Endothelial cell of umbilical vein (primary cell): ENCODE data around the gene MORN5. TPM values are rescaled to one million over a fixed set of nuclear protein-coding genes. Genes with fewer than 3 reads are reported as not detected.

ENCODE experiments used
- BruUV-seq: library from RNA; stranded (reverse); fragments of 400-500 nt; replicated peaks from 2 replicates; lab custom pipeline; 2021; lab: Mats Ljungman, UMichigan
- CTCF ChIA-PET: fragments of 300-600, 350-600 bp; sonication (Branson Sonifier 250); formaldehyde crosslinking; loops from one replicate; lab custom pipeline; 2021; ENCODE audit warnings: antibody characterized with exemption, inconsistent platforms; lab: Charles Lee
- POLR2A ChIA-PET: fragments of 300-600, 350-600 bp; sonication (Branson Sonifier 250); formaldehyde crosslinking; loops from one replicate; lab custom pipeline; 2021; ENCODE audit warnings: antibody characterized with exemption, inconsistent platforms; lab: Charles Lee
- DNase-seq: peaks from one replicate; pipeline ENCODE4 v3.0.0-alpha.2; 2011; ENCODE audit warnings: low read depth, low spot score
- FAIRE-seq: peaks from 2 replicates; lab custom pipeline; 2011; peaks lifted over from hg19 to GRCh38; lab: Jason Lieb, UNC
- H2AFZ ChIP-seq: 2 replicates; pipeline ENCODE4 v1.6.0; 2012; ENCODE audit warnings: low read depth, low read length, control low read depth, inconsistent platforms
- H3K27ac ChIP-seq: 2 replicates; pipeline ENCODE4 v1.5.1; 2011; ENCODE audit warnings: low read depth, mild to moderate bottlenecking, control low read depth, low read length, moderate library complexity; ENCODE audit not compliant: insufficient read depth
- H3K27me3 ChIP-seq, 2 experiments: 2 replicates each; pipeline versions ENCODE4 v1.6.0 to v1.6.1; 2011; ENCODE audit warnings: low read length in 2 of 2, mixed read lengths in 1 of 2; ENCODE audit not compliant: control insufficient read depth in 2 of 2, insufficient read depth in 2 of 2
- H3K36me3 ChIP-seq, 2 experiments: 2 replicates in 1 of 2; 3 replicates in 1 of 2; pipeline ENCODE4 v1.5.1; 2011; ENCODE audit warnings: low read length in 2 of 2, mild to moderate bottlenecking in 1 of 2, moderate library complexity in 1 of 2; ENCODE audit not compliant: control insufficient read depth in 2 of 2, insufficient read depth in 2 of 2; ENCODE audit errors: extremely low read depth in 1 of 2
- H3K4me1 ChIP-seq: 3 replicates; pipeline ENCODE4 v1.5.1; 2011; ENCODE audit warnings: mild to moderate bottlenecking, low read length; ENCODE audit not compliant: control insufficient read depth, insufficient read depth; ENCODE audit errors: extremely low read depth
- H3K4me2 ChIP-seq: 2 replicates; pipeline ENCODE4 v1.6.1; 2011; ENCODE audit warnings: low read length, control low read depth, mixed read lengths; ENCODE audit not compliant: insufficient read depth
- H3K4me3 ChIP-seq, 3 experiments: fragments of 200-600 bp in 1 of 3; sonication (generic), shearing (Covaris generic) in 1 of 3; replicated peaks in 1 of 3; 2 replicates each; pipeline ENCODE4 v1.5.1; 2011 to 2016; ENCODE audit warnings: control low read depth in 3 of 3, low read length in 3 of 3, mild to moderate bottlenecking in 2 of 3, inconsistent platforms in 1 of 3, low read depth in 1 of 3, moderate library complexity in 1 of 3; ENCODE audit not compliant: insufficient read depth in 1 of 3
- H3K79me2 ChIP-seq: 2 replicates; pipeline ENCODE4 v1.6.0; 2012; ENCODE audit warnings: low read length, inconsistent platforms; ENCODE audit not compliant: control insufficient read depth, insufficient read depth
- H3K9ac ChIP-seq: replicated peaks from 2 replicates; pipeline ENCODE3; 2011; ENCODE audit warnings: low read length, control low read depth; ENCODE audit not compliant: insufficient read depth; ENCODE audit errors: extremely low read depth
- H3K9me1 ChIP-seq: replicated peaks from 3 replicates; pipeline ENCODE4 v1.6.0; 2011; ENCODE audit warnings: mild to moderate bottlenecking, low read length; ENCODE audit not compliant: control insufficient read depth, insufficient read depth; ENCODE audit errors: extremely low read depth
- H3K9me3 ChIP-seq: replicated peaks from 2 replicates; pipeline ENCODE4 v1.5.1; 2012; ENCODE audit warnings: low read length, inconsistent platforms; ENCODE audit not compliant: control insufficient read depth, insufficient read depth
- H4K20me1 ChIP-seq: replicated peaks from 2 replicates; pipeline ENCODE3; 2011; ENCODE audit warnings: mild to moderate bottlenecking, low read length; ENCODE audit not compliant: control insufficient read depth, insufficient read depth; ENCODE audit errors: extremely low read depth
- EZH2 ChIP-seq: IDR thresholded peaks from 2 replicates; pipeline ENCODE4 v1.6.1; 2012; ENCODE audit warnings: borderline replicate concordance, low read depth, mild to moderate bottlenecking, moderate library complexity, low read length, inconsistent platforms; ENCODE audit not compliant: severe bottlenecking
- FOS ChIP-seq: IDR thresholded peaks from 2 replicates; pipeline ENCODE4 v1.6.1; 2011; ENCODE audit warnings: mild to moderate bottlenecking, low read length, moderate library complexity, borderline replicate concordance; ENCODE audit not compliant: insufficient read depth
- GATA2 ChIP-seq: IDR thresholded peaks from 2 replicates; pipeline ENCODE4 v1.7.0; 2011; ENCODE audit warnings: low read depth, mild to moderate bottlenecking, moderate library complexity, mixed read lengths, low read length; ENCODE audit not compliant: insufficient read length, insufficient read depth
- JUN ChIP-seq: IDR thresholded peaks from 2 replicates; pipeline ENCODE4 v1.6.1; 2011; ENCODE audit warnings: borderline replicate concordance, low read depth; ENCODE audit not compliant: insufficient read length, insufficient read depth
- MYC ChIP-seq: IDR thresholded peaks from one replicate; pipeline ENCODE4 v1.6.1; 2011; ENCODE audit warnings: mild to moderate bottlenecking, low read depth, low read length
- POLR2A ChIP-seq: IDR thresholded peaks from 2 replicates; pipeline ENCODE4 v1.6.1; 2012; ENCODE audit warnings: low read depth, mild to moderate bottlenecking, control low read depth, low read length
- POLR2AphosphoS5 ChIP-seq: IDR thresholded peaks from 2 replicates; pipeline ENCODE4 v1.6.1; 2012; ENCODE audit warnings: low read depth, mild to moderate bottlenecking, control low read depth, low read length, moderate library complexity; ENCODE audit not compliant: insufficient read depth
- dilution Hi-C: fragments of 300-500 bp; cut with MboI; formaldehyde crosslinking; loops from one replicate; pipeline ENCODE4 v1.15.0; 2019; ENCODE audit warnings: low sequenced_read_pairs; ENCODE audit not compliant: extremely low pct_ligation_motif_present
- intact Hi-C: fragments of 100-400 bp; cut with micrococcal nuclease; formaldehyde crosslinking; loops from one replicate; pipeline ENCODE4 v1.10.0; 2022
- polyA plus RNA-seq, 4 experiments: library from polyadenylated mRNA; depleted of rRNA in 3 of 4; stranded (reverse) in 3 of 4; unstranded in 1 of 4; fragments of >200 nt; gene quantifications; 2 replicates each; pipeline versions ENCODE4 v1.2.1 to v1.2.3, GENCODE V29; 2011 to 2012; ENCODE audit warnings: missing spikeins in 1 of 4
- total RNA-seq: library from RNA; stranded (reverse); gene quantifications from 2 replicates; pipeline ENCODE4 v1.2.3, GENCODE V29; 2021
- TF ChIP-seq, protein P1 (sequence below), 2 donors: IDR thresholded peaks; 1 replicate in 1 of 2; 2 replicates in 1 of 2; pipeline ENCODE4 v1.5.1; 2011; ENCODE audit warnings: low read length in 2 of 2, mild to moderate bottlenecking in 2 of 2, moderate library complexity in 2 of 2, control low read depth in 1 of 2, inconsistent platforms in 1 of 2, low read depth in 1 of 2; ENCODE audit not compliant: insufficient read depth in 1 of 2; ENCODE audit errors: extremely low read depth in 1 of 2
- TF ChIP-seq, protein P2 (sequence below): IDR thresholded peaks from 2 replicates; pipeline ENCODE4 v1.6.1; 2011; ENCODE audit not compliant: insufficient read depth, insufficient read length

Gene MORN5
- total and polyA plus RNA-seq, 2 donors (not counting 3 experiments of a cell fraction or from before 2014, with no cell fraction given): not detected

DNA sequence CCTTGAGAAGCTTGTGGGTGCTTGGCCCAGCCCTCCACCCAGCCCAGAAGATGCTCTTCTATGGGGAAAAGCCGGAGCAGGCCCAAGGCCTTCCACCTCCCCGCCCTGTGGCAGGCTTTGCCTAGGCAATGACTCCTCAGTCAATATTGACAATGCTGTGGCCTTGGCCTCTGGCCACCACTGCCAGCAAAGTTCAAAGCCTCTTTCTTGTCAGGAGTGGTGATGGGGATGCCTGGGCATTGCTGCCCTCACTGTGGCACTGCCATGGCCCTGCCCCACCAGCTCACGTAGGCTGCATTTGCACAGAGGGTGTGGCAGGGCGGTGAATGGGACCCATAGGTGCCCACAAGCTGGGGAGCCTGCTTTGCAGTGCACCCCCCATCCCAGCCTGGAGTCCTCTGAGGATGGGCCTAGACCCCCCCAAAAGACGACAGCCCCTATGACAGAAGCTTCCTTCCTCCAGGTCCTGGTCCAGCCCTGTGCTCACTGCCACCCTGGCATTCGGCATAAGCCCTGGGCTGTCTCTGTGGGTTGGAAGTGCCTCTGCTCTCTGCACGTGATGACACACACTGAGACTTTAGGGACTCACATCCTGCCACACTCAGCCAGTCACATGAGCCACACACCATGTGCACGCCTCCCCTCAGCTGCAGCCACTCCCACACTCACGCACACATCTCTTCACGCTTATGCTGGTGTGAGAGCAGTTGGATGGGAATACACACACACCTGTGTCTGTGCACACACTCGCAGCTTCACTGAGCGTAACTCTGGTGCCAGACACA lies 31.1 kb downstream of the MORN5 start:
- Histone ChIP-seq H2AFZ (no peak overlapping the region), H3K9me3 (no peaks in the 10 kb centered on the region), H3K27me3 (no peaks in the 10 kb centered on the region), H3K79me2 (no peaks in the 10 kb centered on the region), H3K9ac (no peak overlapping the region), H3K4me2 (no peak overlapping the region), H3K36me3 (no peaks in the 10 kb centered on the region), H4K20me1 (no peaks in the 10 kb centered on the region), H3K27ac (no peak overlapping the region), H3K4me1 (no peaks in the 10 kb centered on the region), H3K9me1 (no peaks in the 10 kb centered on the region), H3K4me3 (no peak overlapping the region)
- intact Hi-C loops (no loop called here), dilution Hi-C loops (no loop called here)
- BruUV-seq: no TSS peak
- ChIA-PET CTCF (interaction anchor here (0.9 to 2.5 kb wide), 7 partner anchors 8 to 159 kb away, joined by 3 to 10 read pairs (median 3); no protein-coding TSS in a partner anchor), POLR2A (no interaction called here)
- DNase-seq (no peak), FAIRE-seq (no peak)
- TF ChIP-seq MYC (no peak), JUN (no peak), POLR2AphosphoS5 (no peak), EZH2 (no peak), POLR2A (no peak), GATA2 (no peak), FOS (no peak)
- TF ChIP-seq, protein P1, sequence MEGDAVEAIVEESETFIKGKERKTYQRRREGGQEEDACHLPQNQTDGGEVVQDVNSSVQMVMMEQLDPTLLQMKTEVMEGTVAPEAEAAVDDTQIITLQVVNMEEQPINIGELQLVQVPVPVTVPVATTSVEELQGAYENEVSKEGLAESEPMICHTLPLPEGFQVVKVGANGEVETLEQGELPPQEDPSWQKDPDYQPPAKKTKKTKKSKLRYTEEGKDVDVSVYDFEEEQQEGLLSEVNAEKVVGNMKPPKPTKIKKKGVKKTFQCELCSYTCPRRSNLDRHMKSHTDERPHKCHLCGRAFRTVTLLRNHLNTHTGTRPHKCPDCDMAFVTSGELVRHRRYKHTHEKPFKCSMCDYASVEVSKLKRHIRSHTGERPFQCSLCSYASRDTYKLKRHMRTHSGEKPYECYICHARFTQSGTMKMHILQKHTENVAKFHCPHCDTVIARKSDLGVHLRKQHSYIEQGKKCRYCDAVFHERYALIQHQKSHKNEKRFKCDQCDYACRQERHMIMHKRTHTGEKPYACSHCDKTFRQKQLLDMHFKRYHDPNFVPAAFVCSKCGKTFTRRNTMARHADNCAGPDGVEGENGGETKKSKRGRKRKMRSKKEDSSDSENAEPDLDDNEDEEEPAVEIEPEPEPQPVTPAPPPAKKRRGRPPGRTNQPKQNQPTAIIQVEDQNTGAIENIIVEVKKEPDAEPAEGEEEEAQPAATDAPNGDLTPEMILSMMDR (IDR thresholded peaks at IDR 0.05; ENCODE audit: extremely low read depth in 1 of 2, insufficient read depth in 1 of 2, low read depth in 1 of 2, low read length in 2 of 2): no peak
- TF ChIP-seq, protein P2, sequence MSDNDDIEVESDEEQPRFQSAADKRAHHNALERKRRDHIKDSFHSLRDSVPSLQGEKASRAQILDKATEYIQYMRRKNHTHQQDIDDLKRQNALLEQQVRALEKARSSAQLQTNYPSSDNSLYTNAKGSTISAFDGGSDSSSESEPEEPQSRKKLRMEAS: no peak
